OCI-LY1 (cell line): ENCODE results near the gene CELSR3.
A peak's percentile ranks its signal among the peaks of the same experiment; 100 is the strongest.

Experiments used
- H2AFZ ChIP-seq: fragments of 200-600 bp; sonication (generic), shearing (Covaris generic); 2 replicates; pipeline ENCODE4 v1.6.0; 2014; ENCODE audit warnings: antibody characterized with exemption, mild to moderate bottlenecking, low read length
- H3F3A ChIP-seq: fragments of 200-600 bp; sonication (generic), shearing (Covaris generic); 2 replicates; pipeline ENCODE4 v1.6.0; 2014; ENCODE audit warnings: mild to moderate bottlenecking, antibody characterized with exemption, low read length, moderate library complexity; ENCODE audit not compliant: insufficient read depth
- H3K27ac ChIP-seq: fragments of 200-600 bp; sonication (generic); 2 replicates; pipeline ENCODE4 v1.5.1; 2014; ENCODE audit warnings: low read length, mixed run types, mild to moderate bottlenecking, low read depth; ENCODE audit not compliant: poor library complexity, severe bottlenecking
- H3K27me3 ChIP-seq: fragments of 200-600 bp; sonication (generic); 2 replicates; pipeline ENCODE4 v1.6.0; 2014; ENCODE audit warnings: antibody characterized with exemption, mild to moderate bottlenecking, low read length, moderate library complexity; ENCODE audit not compliant: insufficient read depth
- H3K36me3 ChIP-seq: fragments of 200-600 bp; sonication (generic); 2 replicates; pipeline ENCODE4 v1.6.1; 2014; ENCODE audit warnings: mild to moderate bottlenecking, antibody characterized with exemption, low read length, moderate library complexity, mixed read lengths; ENCODE audit not compliant: insufficient read depth
- H3K4me1 ChIP-seq: fragments of 200-600 bp; sonication (generic); 2 replicates; pipeline ENCODE4 v1.5.1; 2014; ENCODE audit warnings: mild to moderate bottlenecking, low read length, moderate library complexity; ENCODE audit not compliant: insufficient read depth, severe bottlenecking
- H3K4me2 ChIP-seq: fragments of 200-600 bp; sonication (generic), shearing (Covaris generic); 2 replicates; pipeline ENCODE4 v1.6.1; 2014; ENCODE audit warnings: low read length
- H3K4me3 ChIP-seq: fragments of 200-600 bp; sonication (generic); 2 replicates; pipeline ENCODE4 v1.5.1; 2014; ENCODE audit warnings: low read length, low read depth, mild to moderate bottlenecking, mixed read lengths; ENCODE audit not compliant: poor library complexity, severe bottlenecking
- H3K79me2 ChIP-seq: fragments of 200-600 bp; shearing (Covaris generic); 2 replicates; pipeline ENCODE4 v1.6.1; 2016; ENCODE audit warnings: mixed run types, low read length, mixed read lengths; ENCODE audit not compliant: insufficient read depth
- H3K9ac ChIP-seq: fragments of 200-600 bp; sonication (generic), shearing (Covaris generic); 2 replicates; pipeline ENCODE4 v1.6.1; 2014; ENCODE audit warnings: mild to moderate bottlenecking, low read length, mixed read lengths
- H3K9me2 ChIP-seq: fragments of 200-600 bp; sonication (generic), shearing (Covaris generic); 2 replicates; pipeline ENCODE4 v1.6.1; 2014; ENCODE audit warnings: low read depth, mild to moderate bottlenecking, low read length, mixed read lengths
- H3K9me3 ChIP-seq: fragments of 200-600 bp; shearing (Covaris generic); 2 replicates; pipeline ENCODE4 v1.6.1; 2014; ENCODE audit warnings: low read length, mixed read lengths
- H4K20me1 ChIP-seq: fragments of 200-600 bp; sonication (generic), shearing (Covaris generic); 2 replicates; pipeline ENCODE4 v1.6.0; 2016; ENCODE audit warnings: mild to moderate bottlenecking, low read length; ENCODE audit not compliant: insufficient read depth
- EZH2 ChIP-seq: fragments of 200-600 bp; sonication (generic), shearing (Covaris generic); IDR thresholded peaks from 2 replicates; pipeline ENCODE4 v1.8.0; 2017; ENCODE audit warnings: borderline replicate concordance, mixed run types, mild to moderate bottlenecking, antibody characterized with exemption, low read length, moderate library complexity, mixed read lengths
- TF ChIP-seq, protein P1 (sequence below): fragments of 200-600 bp; sonication (generic), shearing (Covaris generic); IDR thresholded peaks from 2 replicates; pipeline ENCODE4 v1.5.1; 2017; ENCODE audit warnings: mild to moderate bottlenecking, antibody characterized with exemption, low read length, moderate library complexity, mixed read lengths

The CELSR3 gene, protein sequence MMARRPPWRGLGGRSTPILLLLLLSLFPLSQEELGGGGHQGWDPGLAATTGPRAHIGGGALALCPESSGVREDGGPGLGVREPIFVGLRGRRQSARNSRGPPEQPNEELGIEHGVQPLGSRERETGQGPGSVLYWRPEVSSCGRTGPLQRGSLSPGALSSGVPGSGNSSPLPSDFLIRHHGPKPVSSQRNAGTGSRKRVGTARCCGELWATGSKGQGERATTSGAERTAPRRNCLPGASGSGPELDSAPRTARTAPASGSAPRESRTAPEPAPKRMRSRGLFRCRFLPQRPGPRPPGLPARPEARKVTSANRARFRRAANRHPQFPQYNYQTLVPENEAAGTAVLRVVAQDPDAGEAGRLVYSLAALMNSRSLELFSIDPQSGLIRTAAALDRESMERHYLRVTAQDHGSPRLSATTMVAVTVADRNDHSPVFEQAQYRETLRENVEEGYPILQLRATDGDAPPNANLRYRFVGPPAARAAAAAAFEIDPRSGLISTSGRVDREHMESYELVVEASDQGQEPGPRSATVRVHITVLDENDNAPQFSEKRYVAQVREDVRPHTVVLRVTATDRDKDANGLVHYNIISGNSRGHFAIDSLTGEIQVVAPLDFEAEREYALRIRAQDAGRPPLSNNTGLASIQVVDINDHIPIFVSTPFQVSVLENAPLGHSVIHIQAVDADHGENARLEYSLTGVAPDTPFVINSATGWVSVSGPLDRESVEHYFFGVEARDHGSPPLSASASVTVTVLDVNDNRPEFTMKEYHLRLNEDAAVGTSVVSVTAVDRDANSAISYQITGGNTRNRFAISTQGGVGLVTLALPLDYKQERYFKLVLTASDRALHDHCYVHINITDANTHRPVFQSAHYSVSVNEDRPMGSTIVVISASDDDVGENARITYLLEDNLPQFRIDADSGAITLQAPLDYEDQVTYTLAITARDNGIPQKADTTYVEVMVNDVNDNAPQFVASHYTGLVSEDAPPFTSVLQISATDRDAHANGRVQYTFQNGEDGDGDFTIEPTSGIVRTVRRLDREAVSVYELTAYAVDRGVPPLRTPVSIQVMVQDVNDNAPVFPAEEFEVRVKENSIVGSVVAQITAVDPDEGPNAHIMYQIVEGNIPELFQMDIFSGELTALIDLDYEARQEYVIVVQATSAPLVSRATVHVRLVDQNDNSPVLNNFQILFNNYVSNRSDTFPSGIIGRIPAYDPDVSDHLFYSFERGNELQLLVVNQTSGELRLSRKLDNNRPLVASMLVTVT (N-terminal part only)

DNA sequence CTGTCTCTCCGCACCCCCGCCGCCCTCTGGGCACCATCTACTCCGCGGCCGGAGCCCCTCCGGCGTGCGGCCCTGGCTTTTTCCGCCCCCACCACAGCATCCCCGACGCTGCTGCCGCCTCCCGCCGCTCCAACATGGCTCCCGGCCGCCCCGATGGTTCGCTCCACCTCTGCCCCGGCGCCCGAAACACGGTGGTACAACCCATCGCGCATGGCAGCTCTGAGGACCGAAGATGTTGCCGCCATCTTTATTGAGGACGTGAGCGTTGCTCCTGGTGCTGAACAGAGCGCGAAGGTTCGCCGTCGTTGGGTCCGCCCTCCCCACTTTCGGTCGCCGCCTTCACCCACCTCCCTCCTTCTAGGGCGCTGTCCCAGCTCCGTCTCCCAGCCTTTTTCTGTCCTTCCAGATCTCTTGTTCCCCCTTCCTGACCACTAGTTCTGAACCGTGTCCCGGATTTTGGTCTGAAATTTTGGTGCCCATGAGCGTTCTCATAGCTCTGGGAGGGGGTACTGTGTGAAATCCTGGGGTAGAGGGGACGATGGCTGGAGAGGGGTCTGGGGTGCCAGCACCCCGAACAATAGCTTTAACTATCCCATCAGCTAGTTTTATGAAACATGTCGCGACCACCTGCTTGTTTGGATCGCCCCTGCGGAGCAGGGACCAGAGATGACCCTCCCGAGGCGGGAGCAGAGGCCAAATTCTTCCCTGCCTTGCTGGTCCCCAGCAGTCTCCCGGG is at the start of gene CELSR3:
CELSR3 (minus strand) TSS at position 134 of the 736 bp plus-strand sequence. CDS start 252 bp downstream, outside the sequence.
- Histone ChIP-seq H3K9me2 (no peaks in the 10 kb centered on the region), H3K36me3 (0 out of 2 replicates have a peak, but pooled peaks cover 8% of the 10 kb centered on the region), H3F3A (no peaks in the 10 kb centered on the region), H3K9me3 (no peaks in the 10 kb centered on the region), H3K79me2 (no peaks in the 10 kb centered on the region), H4K20me1 (no peaks in the 10 kb centered on the region), H3K9ac (peak within 1 kb of the TSS; percentile 73), H3K27ac (peak within 1 kb of the TSS; percentile 67), H3K4me2 (peak within 1 kb of the TSS; percentile 89), H3K27me3 (no peaks in the 10 kb centered on the region), H3K4me3 (peak within 1 kb of the TSS; percentile 67), H3K4me1 (peaks cover 8% of the 10 kb centered on the region), H2AFZ (no peak within 1 kb of the TSS)
- TF ChIP-seq, protein P1, sequence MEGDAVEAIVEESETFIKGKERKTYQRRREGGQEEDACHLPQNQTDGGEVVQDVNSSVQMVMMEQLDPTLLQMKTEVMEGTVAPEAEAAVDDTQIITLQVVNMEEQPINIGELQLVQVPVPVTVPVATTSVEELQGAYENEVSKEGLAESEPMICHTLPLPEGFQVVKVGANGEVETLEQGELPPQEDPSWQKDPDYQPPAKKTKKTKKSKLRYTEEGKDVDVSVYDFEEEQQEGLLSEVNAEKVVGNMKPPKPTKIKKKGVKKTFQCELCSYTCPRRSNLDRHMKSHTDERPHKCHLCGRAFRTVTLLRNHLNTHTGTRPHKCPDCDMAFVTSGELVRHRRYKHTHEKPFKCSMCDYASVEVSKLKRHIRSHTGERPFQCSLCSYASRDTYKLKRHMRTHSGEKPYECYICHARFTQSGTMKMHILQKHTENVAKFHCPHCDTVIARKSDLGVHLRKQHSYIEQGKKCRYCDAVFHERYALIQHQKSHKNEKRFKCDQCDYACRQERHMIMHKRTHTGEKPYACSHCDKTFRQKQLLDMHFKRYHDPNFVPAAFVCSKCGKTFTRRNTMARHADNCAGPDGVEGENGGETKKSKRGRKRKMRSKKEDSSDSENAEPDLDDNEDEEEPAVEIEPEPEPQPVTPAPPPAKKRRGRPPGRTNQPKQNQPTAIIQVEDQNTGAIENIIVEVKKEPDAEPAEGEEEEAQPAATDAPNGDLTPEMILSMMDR = no peak
- TF ChIP-seq EZH2 = no peak

DNA sequence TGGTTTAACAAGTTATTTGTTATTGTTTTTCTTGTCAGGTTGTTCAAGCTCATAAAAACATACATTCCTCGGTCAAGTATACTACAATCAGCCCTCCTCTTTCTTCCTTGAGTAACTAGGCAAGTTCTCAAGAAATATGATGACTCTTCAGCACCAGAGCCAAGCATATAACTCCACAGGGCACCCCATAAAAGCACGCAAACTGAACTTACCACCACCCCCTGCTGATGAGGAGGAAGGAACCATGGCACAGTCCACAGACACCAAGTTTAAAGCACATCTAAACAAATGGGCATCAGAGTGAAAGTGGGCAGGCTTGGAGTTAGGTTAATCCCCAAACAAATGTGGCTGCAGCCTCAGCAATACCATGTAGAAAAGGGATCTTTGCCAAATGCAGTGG is 49.0 kb upstream of the CELSR3 start:
- H3K4me1 ChIP-seq = peaks cover 29% of the 10 kb centered on the region
- no peak overlapping the region for H2AFZ ChIP-seq
- H3K36me3 ChIP-seq = peaks cover 81% of the 10 kb centered on the region
- H3K27me3 ChIP-seq = no peaks in the 10 kb centered on the region
- no peak overlapping the region for H3K4me2 ChIP-seq
- TF ChIP-seq, protein P1 = no peak
- TF ChIP-seq EZH2 = no peak
- H3F3A ChIP-seq = no peaks in the 10 kb centered on the region
- no peak overlapping the region for H3K27ac ChIP-seq
- peaks cover 98% of the 10 kb centered on the region for H3K79me2 ChIP-seq
- H3K9me2 ChIP-seq = no peaks in the 10 kb centered on the region
- H4K20me1 ChIP-seq = no peaks in the 10 kb centered on the region
- no peaks in the 10 kb centered on the region for H3K9me3 ChIP-seq
- H3K9ac ChIP-seq = no peak overlapping the region
- H3K4me3 ChIP-seq = no peak overlapping the region

DNA sequence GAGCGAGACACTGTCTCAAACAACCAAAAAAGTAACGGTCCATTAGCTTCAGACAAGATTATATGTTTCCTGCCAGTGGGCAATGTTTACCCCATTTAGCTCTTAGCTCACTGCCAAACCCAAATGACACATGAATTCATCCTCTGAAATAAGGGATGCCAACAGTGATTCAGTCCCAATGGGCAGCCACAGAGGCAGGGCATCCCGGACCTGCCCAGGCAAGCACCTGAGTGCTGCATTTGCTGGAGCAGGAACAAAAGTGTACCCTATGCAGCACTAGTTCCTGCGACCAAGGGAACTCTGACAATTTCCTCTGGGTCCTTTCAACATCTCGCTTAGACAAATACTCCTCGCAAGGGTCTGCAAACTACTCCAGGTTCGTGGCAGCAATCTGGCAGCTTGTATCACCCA is 46.4 kb upstream of the CELSR3 start:
- H3F3A ChIP-seq = no peaks in the 10 kb centered on the region
- H3K9ac ChIP-seq = no peak overlapping the region; the same call in 1 of the 2 replicates
- peaks cover 86% of the 10 kb centered on the region for H3K36me3 ChIP-seq
- peaks cover 96% of the 10 kb centered on the region for H3K79me2 ChIP-seq
- H3K9me2 ChIP-seq = no peaks in the 10 kb centered on the region
- H3K27ac ChIP-seq = peak overlapping the region; percentile 34
- H3K9me3 ChIP-seq = no peaks in the 10 kb centered on the region
- H3K4me1 ChIP-seq = peaks cover 17% of the 10 kb centered on the region
- H3K4me3 ChIP-seq = no peak overlapping the region
- peak overlapping the region; percentile 39; the same call in 1 of the 2 replicates for H3K4me2 ChIP-seq
- H3K27me3 ChIP-seq = no peaks in the 10 kb centered on the region
- TF ChIP-seq, protein P1 = no peak
- H4K20me1 ChIP-seq = no peaks in the 10 kb centered on the region
- no peak overlapping the region for H2AFZ ChIP-seq
